NCI-H2171 (cell line): Measurements from ENCODE around the gene RASD1.
A peak's percentile ranks its signal among the peaks of the same experiment; 100 is the strongest.

Source experiments
- DNase-seq: peaks from one replicate; lab custom pipeline; 2025; lab: John Stamatoyannopoulos, UW

The RASD1 gene

GRCh38 chr17:17510456-17511292 is 14.5 kb upstream of the RASD1 start:
- DNase-seq, result no peak

DNA sequence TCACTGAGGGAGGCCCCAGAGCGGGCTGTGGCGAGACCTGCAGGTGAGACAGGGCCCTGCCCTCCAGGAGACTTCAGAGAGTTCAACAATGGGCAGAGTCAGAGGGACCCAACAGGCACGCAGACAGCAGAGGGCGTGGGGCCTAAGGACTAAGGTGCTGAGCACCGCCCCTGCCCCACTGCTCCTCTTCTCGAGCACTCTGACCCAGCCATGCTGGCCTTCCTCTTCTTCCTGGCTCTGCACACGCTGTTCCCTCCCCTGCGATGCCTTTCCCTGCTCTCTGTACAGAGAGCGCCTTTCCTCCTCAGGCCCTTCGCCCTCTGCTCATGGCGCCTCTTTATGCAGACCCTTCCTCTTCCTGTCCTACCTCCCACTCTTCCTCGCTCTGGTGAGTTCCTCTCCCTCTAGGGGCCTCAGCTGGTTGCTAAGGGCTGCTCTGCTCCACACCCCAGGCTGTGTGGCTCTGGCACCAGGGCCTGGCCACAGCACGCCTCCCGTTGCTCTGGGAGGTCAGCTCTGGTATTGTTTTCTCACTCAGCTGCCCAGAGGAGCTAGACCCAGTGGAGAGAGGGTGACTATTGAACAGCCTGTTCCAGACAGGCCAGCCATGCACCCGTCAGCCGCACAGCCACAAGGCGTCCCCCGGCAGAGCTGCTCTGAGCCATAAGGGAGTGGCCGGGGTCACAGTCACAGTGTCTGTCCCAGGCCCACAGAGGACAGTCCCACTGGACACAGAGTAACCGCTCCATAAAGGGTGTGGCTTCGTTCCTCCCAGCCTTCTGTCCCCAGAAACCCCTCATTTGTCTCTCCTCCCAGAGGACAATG is 13.6 kb upstream of the RASD1 start:
- no peak for DNase-seq

GRCh38 chr17:17508646-17509591 is 12.7 kb upstream of the RASD1 start:
- no peak for DNase-seq

- peak; percentile 64 for DNase-seq
These were observed 11.9 kb upstream of the RASD1 start for GRCh38 chr17:17508019-17508535.

DNA sequence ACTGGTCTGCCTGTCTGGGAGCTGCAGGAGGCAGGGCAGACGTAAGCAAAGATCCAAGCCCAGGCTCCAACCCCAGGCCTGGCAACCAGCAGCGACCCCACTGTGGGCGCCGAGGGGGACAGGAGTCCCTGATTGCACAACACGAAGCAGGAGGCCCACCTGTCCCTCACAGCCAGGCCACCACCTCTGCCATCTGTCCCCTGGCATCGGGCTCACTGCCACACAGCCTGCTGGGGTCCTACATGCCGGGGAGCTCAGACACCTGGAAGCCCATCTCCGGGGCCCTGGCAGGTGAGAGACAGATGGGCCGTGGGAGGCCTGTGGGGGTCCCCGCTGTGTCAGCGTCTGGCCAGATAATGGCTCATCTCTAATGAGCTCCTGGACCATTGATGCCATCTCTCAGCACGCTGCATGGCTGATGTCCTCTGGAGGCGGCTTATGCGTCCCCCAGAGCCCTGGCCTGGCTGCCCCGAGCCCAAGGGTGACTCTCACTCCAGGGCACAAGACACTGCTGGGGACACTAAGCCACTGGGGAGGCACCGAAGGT is 11.3 kb upstream of the RASD1 start:
- peak; percentile 92 for DNase-seq

DNA sequence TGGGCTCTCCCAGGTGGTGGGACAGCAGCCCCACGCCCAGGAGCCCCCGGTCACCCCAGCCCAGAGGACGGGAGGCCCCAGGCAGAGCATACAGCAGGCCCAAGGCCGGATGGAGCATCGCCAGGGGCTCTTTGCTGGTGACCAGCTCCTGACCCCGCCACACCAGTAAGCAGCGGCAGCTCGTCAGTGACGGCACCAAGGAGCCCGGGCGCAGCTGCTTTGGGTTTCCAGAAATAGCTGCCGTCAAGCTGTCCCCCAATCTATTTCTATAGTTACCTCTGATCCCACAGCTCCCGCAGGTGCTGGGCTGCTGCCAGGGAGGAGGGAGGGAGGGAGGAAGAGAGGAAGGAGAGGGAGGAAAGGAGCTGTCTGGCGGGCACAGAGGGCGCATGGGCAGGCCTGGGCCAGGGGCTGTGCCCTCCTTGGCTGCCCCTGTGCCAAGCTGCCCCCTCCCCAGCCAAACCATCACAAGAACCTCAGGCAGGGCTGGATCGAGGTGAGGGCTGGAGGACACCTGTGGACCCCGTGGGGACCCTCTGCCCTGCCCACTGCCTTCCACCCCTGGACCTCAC is 10.8 kb upstream of the RASD1 start:
- peak; percentile 92 for DNase-seq

DNA sequence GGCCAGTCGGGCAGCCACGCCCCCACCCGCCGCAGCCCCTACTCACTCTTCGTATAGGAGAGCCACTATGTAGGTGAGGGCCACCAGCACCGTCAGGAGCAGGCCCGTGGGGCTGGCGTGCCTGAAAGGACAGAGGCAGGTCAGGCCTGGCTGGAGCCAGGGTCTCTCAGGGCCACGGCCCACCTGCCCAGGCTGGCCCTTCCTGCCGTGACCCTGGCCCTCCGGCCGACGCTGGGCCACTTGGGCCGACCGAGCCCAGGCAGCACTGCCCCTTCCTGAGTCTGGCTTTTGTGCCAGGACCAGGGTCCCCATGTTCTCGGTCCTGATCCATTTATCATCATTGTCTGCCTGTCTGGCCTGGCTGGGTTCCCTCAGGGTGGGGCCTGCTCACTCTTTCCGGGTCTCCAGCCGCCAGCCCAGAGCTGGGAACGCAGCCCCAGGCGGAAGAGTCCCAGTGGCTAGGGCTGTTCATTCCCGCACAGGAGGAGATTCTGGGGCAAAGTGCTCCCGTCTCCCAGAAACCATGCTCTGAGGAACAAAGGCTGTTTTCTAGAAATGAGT is 10.1 kb upstream of the RASD1 start:
- DNase-seq, result no peak

DNA sequence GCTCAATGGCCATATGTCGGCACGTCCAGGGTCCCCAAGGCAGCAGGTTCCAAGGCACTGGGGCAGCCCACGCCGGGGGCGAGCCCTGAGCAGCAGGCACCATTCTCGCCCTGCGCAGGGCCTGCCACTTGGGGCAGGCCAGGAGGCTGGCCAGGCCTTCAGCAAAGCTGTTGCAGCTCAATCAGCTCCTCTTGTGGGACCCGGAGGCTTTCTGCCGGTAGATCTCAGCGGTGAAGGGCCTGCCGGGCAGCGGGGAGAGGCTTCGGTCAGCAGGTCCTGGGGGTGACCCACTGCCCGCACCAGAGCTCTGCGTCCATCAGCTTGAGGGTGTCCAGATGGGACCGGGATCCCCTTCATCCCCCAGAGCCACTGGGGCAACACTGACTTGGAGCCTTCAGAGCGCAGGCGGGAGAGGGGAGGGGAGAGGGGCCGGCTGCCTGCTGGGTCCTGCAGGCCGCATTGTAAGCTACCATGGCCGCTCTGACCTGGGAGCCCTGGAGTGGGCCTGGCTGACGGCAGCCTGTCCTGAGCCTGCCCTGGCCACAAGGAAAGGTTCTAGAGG is 9.5 kb upstream of the RASD1 start:
- no peak for DNase-seq

DNA sequence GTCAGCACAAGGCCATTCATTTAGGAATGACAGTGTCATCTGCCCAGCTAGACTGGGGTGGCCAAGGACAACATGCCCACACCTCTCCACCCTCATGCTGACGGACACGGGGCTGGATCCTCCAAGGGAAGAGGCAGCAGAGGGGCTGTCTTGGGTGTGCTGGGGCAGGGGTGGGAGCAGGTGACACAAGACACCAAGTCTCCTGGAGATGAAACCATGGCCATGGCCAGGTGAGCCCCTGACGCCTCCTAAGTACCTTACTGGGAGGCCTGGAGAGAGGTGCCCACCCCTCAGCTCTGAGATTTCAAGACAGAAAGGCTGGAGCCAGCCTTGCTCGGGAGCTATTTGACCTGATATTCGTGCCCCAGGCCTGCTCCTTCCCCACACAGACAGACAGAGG is 9.0 kb upstream of the RASD1 start:
- no peak for DNase-seq

GRCh38 chr17:17504341-17505140 is 8.3 kb upstream of the RASD1 start:
- DNase-seq, result no peak

- no peak for DNase-seq
These were observed 7.5 kb upstream of the RASD1 start for GRCh38 chr17:17503566-17504130.

DNA sequence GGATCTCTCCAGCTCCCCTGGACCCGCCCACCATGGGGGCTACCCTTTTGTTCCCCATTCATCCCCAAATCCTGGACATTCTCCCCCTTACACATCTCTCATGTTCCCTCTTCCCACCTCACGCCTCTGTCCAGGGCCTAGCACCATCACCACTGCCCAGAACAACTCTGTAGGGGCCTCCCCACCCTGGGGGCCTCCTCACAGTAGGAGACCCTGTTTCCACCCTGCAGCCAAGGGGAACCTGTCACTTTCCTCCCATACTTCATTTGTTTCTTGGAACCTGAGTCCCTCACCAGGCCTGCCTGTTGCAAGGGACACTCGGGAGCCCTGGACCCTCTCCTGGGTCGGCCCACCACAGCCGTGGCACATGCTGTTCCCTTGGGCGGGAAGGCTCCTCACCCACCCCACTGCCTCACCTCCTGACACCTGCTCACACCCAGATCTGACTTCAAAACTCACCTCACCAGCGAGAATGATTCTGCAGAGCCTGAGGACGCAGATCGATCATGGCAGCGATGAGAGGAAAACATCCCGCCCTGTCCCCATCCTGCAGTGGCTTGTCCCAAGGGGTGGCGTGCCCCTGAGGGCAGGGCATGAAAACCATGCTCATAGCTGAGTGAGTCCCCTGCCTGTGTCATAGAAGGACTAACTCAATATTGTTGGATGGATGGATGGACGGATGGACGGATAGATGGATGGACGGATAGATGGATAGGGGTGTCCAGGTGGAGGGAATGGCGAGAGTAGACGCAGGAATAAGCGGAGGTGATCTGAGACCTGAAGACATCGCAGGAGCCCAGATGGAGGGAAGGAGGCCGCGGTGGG is 6.8 kb upstream of the RASD1 start:
- DNase-seq, result no peak

DNA sequence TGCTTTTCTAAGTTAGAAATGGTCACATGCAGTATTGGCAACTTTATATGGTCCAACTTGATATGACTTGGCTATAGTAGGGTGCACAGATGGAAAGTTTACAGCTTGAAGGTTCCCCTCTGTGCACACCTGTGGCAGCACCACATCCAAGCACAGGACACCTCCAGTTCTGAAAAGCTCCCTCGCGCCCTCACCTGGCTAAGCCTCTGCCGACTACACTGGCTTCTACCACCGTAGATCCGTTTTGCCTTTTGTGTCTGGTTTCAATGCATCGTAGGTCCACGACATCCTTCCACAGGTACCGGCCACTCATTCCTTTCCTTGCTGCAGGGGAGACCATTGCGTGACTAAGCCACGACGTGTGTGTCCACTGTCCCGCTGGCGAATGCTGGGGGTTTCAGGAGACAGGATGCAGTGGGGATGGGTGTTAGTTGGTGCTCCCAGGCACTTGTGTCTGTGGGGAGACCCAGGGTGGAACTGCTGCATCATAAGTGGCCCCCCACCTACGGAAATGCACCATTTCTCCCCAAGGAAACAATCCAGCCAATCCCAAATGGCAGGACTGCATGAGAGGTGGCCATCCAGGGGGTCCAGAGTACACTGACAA is 4.9 kb upstream of the RASD1 start:
- no peak for DNase-seq

GRCh38 chr17:17499402-17500145 is 3.4 kb upstream of the RASD1 start:
- no peak for DNase-seq

GRCh38 chr17:17498606-17499301 is 2.6 kb upstream of the RASD1 start:
- DNase-seq, result no peak

DNA sequence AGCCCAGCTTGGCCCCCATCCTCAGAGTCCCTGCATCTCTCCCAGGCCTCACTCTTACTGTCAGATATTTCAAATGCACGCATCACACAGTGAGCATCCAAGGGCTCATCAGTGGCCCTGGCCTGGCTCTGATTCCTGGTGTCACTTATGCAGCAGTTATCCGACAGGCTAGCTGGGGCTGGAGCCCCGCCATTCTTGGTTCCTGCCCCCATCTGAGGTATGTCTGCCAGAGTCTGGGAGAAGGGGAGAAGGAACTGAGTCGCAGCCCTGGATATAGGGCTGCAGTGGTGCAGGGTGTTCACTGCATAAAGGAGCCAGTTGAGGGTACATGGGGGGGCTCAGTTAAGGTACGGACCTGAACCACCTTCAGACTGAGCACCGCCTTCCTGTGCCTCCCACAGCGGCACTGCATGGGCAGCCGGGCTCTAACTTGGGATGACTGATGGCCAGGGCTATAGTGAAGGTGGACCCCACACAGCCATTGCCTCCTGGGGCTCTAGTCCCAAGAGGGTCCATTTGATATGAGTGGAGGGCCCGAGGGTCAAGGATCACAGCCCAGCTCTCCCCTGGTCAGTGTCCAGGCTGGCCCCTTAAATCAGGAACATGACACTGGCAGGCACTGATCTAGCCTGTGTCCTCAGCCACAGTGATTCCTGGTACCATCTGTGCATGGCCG is 1.8 kb upstream of the RASD1 start:
- DNase-seq, result no peak
